GM18873 (cell line): Measurements from ENCODE around the gene LAMTOR4.
"Not testable (repeated sequence)": the region's sequence is repeated elsewhere in the genome, so short reads cannot be mapped to it uniquely, and the experiment has no call there.

Experiments used
- ATAC-seq: cut with Tn5 transposase; IDR thresholded peaks from one replicate; pipeline ENCODE4 v1.9.1; 2021; ENCODE audit warnings: mild to moderate bottlenecking, moderate library complexity, moderate number of reproducible peaks; ENCODE audit not compliant: unreplicated experiment, low FRiP score

Gene LAMTOR4

DNA sequence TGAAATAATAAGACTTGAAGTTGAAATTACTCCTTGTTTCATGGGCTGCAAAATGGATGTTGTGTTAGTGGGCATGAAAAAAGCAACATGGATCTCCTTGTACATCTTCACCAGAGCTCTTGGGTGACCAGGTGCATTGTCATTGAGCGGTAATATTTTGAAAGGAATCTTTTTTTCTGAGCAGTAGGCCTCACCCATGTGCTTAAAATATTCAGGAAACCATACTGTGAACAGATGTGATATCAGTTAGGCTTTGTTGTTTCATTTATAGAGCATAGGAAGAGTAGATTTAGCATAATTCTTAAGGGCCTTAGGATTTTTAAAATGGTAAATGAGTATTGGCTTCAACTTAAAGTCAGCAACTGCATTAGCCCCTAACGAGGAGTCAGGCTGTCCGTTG is 44.3 kb downstream of the LAMTOR4 start:
- ATAC-seq = no peak

DNA sequence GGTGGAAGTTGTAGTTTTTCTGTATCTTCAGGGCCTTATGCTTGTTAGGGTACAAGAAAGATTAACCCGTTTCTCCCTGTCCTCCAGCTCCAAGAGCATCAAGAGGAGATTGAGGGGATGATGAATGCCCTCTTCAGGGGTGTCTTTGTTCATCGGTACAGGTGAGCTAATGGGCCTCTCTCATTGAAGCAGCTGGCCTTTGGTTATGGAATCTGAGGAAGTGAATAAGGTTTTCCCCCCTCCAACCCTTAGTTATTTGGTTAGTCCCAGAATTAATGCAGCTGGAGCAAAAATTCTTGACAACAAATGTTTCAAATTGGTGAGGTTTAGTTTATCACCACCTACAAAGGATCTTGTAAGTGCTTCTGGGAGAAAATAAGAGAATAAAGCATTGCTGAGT is 46.5 kb downstream of the LAMTOR4 start:
- ATAC-seq = no peak

DNA sequence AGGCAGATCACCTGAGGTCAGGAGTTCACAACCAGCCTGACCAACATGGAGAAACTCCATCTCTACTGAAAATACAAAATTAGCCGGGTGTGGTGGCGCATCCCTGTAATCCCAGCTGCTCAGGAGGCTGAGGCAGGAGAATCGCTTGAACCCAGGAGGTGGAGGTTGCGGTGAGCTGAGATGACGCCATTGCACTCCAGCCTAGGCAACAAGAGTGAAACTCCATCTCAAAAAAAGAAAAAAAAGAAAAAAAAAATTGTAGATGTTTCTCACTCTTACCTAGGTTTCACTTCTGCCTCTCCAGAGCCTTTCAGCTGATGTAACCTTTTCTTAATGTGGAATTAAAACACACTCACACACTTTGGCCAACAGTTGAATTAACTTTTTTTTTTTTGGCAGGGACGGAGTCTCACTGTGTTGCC is 47.2 kb downstream of the LAMTOR4 start:
- ATAC-seq = not testable (repeated sequence)

DNA sequence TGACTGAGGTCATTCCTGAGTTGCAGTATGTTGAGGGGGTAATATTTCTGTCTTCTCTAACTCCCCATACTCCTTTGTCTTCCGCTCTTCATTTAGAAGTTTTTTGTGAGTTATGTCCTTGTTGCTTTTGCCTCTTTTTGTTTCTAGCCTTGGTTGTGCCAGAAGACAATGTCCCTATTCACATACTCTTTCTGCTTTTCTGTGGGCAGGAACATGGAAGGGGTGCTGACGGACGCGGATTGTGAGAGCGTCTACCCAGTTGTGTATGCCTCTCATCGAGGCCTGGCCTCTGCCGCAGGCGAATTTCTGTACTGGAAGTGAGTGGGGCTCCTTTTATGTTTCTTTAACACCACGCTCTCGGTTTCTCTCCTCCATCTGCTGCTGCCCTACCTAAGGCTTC is 49.5 kb downstream of the LAMTOR4 start:
- ATAC-seq = no peak

DNA sequence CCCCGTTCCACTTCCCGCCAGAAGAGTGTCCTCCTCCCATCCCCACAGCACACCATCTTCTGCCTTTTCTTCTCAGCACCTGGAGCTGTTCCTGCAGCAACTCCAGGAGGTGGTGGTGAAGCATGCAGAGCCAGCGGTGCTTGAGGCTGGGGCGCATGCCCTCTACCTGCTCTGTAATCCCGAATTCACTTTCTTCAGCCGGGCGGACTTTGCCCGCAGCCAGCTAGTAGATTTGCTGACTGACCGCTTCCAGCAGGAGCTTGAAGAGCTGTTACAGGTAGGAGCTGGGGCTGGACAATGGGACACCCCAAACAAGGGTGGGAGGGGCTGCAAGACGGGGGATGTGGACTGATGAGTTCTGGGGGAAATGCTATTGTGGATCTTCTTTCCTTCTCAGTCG is 52.0 kb downstream of the LAMTOR4 start:
- no peak for ATAC-seq
